Activated T-helper 1 cell treated with anti-CD3 and anti-CD28 coated beads, Interleukin-12 subunit alpha, Interleukin-12 subunit beta, Interleukin-2, Interleukin-4 antibody, amounts not matched to agents 30 ng/mL and 10 ng/mL and 1 ng/mL, durations not matched to agents 14 hours and 24 hours and 36 hours (primary cell): Measurements from ENCODE around the gene SSR2. TPM values are rescaled to one million over a fixed set of nuclear protein-coding genes. Genes with fewer than 3 reads are reported as not detected.

ENCODE experiments used
- DNase-seq: peaks from one replicate; pipeline ENCODE4 v3.0.0; 2021; ENCODE audit warnings: low spot score
- H3K27ac Mint-ChIP-seq: one replicate; pipeline ENCODE4 v1.8.0; 2021; ENCODE audit warnings: mild to moderate bottlenecking, mixed read lengths
- H3K27me3 Mint-ChIP-seq: one replicate; pipeline ENCODE4 v1.8.0; 2022; ENCODE audit warnings: mild to moderate bottlenecking, moderate library complexity, mixed read lengths; ENCODE audit not compliant: insufficient read depth
- H3K36me3 Mint-ChIP-seq: one replicate; pipeline ENCODE4 v1.8.0; 2021; ENCODE audit warnings: low read depth, mixed read lengths
- H3K4me1 Mint-ChIP-seq: one replicate; pipeline ENCODE4 v1.8.0; 2021; ENCODE audit warnings: low read depth, mixed read lengths
- H3K4me3 Mint-ChIP-seq: one replicate; pipeline ENCODE4 v1.8.0; 2021; ENCODE audit warnings: mild to moderate bottlenecking, moderate library complexity, mixed read lengths
- H3K9me3 Mint-ChIP-seq: one replicate; pipeline ENCODE4 v1.8.0; 2021; ENCODE audit warnings: mixed read lengths
- intact Hi-C: fragments of 100-400 bp; cut with micrococcal nuclease; formaldehyde crosslinking; loops from one replicate; pipeline ENCODE4 v1.15.1; 2024
- total RNA-seq: library from RNA; stranded (reverse); gene quantifications from 2 replicates; pipeline ENCODE4 v1.2.3, GENCODE V29; 2022

The SSR2 gene
- total RNA-seq, 1 donor from 2014 or later = 195 TPM

GRCh38 chr1:155982106-155982505 lies 38.6 kb downstream of the SSR2 start:
- Mint-ChIP-seq H3K4me1 (peaks cover 44% of the 10 kb centered on the region), H3K4me3 (peak overlapping the region; percentile 49), H3K36me3 (peaks cover 13% of the 10 kb centered on the region), H3K27ac (peak overlapping the region; percentile 74), H3K9me3 (no peaks in the 10 kb centered on the region), H3K27me3 (no peaks in the 10 kb centered on the region)
- intact Hi-C loops = no loop called here
- no peak for DNase-seq

- H3K27me3 Mint-ChIP-seq = no peaks in the 10 kb centered on the region
- H3K4me3 Mint-ChIP-seq = peak overlapping the region; percentile 92
- peaks cover 50% of the 10 kb centered on the region for H3K4me1 Mint-ChIP-seq
- peak overlapping the region; percentile 95 for H3K27ac Mint-ChIP-seq
- H3K36me3 Mint-ChIP-seq = peaks cover 17% of the 10 kb centered on the region
- no peaks in the 10 kb centered on the region for H3K9me3 Mint-ChIP-seq
- DNase-seq = peak; percentile 19
- intact Hi-C loops = no loop called here
Measured at GRCh38 chr1:155981266-155982088, 39.3 kb downstream of the SSR2 start.

- peak overlapping the region; percentile 92 for H3K4me3 Mint-ChIP-seq
- H3K36me3 Mint-ChIP-seq = peaks cover 31% of the 10 kb centered on the region
- intact Hi-C loops = loop anchor here (1.0 to 10.0 kb wide), 4 partner anchors 68 to 657 kb away; partner anchors contain the start of genes RIT1 and RUSC1
- peaks cover 67% of the 10 kb centered on the region for H3K4me1 Mint-ChIP-seq
- H3K27me3 Mint-ChIP-seq = no peaks in the 10 kb centered on the region
- no peak for DNase-seq
- peak overlapping the region; percentile 95 for H3K27ac Mint-ChIP-seq
- H3K9me3 Mint-ChIP-seq = no peaks in the 10 kb centered on the region
Measured at GRCh38 chr1:155979597-155980343, 41.0 kb downstream of the SSR2 start.

GRCh38 chr1:155978973-155979429 lies 41.8 kb downstream of the SSR2 start:
- Mint-ChIP-seq H3K27ac (peak overlapping the region; percentile 95), H3K27me3 (no peaks in the 10 kb centered on the region), H3K4me1 (peaks cover 75% of the 10 kb centered on the region), H3K4me3 (peak overlapping the region; percentile 92), H3K36me3 (peaks cover 37% of the 10 kb centered on the region), H3K9me3 (no peaks in the 10 kb centered on the region)
- intact Hi-C loops = loop anchor here (1.0 to 10.0 kb wide), 8 partner anchors 41 to 657 kb away; partner anchors contain the start of genes KHDC4, LAMTOR2, RIT1 and RUSC1
- peak; percentile 5 for DNase-seq

- H3K9me3 Mint-ChIP-seq = no peaks in the 10 kb centered on the region
- peak within 1 kb of the TSS; percentile 92 for H3K4me3 Mint-ChIP-seq
- peaks cover 78% of the 10 kb centered on the region for H3K4me1 Mint-ChIP-seq
- H3K36me3 Mint-ChIP-seq = peaks cover 37% of the 10 kb centered on the region
- intact Hi-C loops = loop anchor here (1.0 to 10.0 kb wide), 7 partner anchors 42 to 656 kb away; partner anchors contain the start of genes KHDC4, LAMTOR2, RUSC1 and SSR2
- H3K27ac Mint-ChIP-seq = peak within 1 kb of the TSS; percentile 95
- H3K27me3 Mint-ChIP-seq = no peaks in the 10 kb centered on the region
- peak; percentile 71 for DNase-seq
Measured at GRCh38 chr1:155978325-155978972, 42.3 kb downstream of the SSR2 start, which contains the start of gene ARHGEF2. Gene ARHGEF2 (minus strand): TSS chr1:155978547. CDS start chr1:155978427, 120 bp downstream.

GRCh38 chr1:155977690-155978324 lies 42.9 kb downstream of the SSR2 start:
- intact Hi-C loops = loop anchor here (1.0 to 10.0 kb wide), 8 partner anchors 11 to 656 kb away; partner anchors contain the start of genes KHDC4, LAMTOR2, RUSC1 and SSR2
- H3K36me3 Mint-ChIP-seq = peaks cover 39% of the 10 kb centered on the region
- H3K27ac Mint-ChIP-seq = peak overlapping the region; percentile 95
- H3K4me1 Mint-ChIP-seq = peaks cover 80% of the 10 kb centered on the region
- peak; percentile 32 for DNase-seq
- H3K4me3 Mint-ChIP-seq = peak overlapping the region; percentile 92
- no peaks in the 10 kb centered on the region for H3K9me3 Mint-ChIP-seq
- H3K27me3 Mint-ChIP-seq = no peaks in the 10 kb centered on the region

GRCh38 chr1:155976913-155977689 lies 43.6 kb downstream of the SSR2 start:
- Mint-ChIP-seq H3K36me3 (peaks cover 42% of the 10 kb centered on the region), H3K27ac (peak overlapping the region; percentile 95), H3K27me3 (no peaks in the 10 kb centered on the region), H3K4me1 (peaks cover 80% of the 10 kb centered on the region), H3K4me3 (peak overlapping the region; percentile 92), H3K9me3 (no peaks in the 10 kb centered on the region)
- intact Hi-C loops = loop anchor here (1.0 to 10.0 kb wide), 5 partner anchors 9 to 655 kb away; partner anchors contain the start of gene RUSC1
- DNase-seq = peak; percentile 11

GRCh38 chr1:155976062-155976912 lies 44.5 kb downstream of the SSR2 start:
- Mint-ChIP-seq H3K9me3 (no peaks in the 10 kb centered on the region), H3K27ac (peak overlapping the region; percentile 95), H3K4me3 (peak overlapping the region; percentile 92), H3K27me3 (no peaks in the 10 kb centered on the region), H3K36me3 (peaks cover 38% of the 10 kb centered on the region), H3K4me1 (peaks cover 80% of the 10 kb centered on the region)
- DNase-seq = peak; percentile 33
- intact Hi-C loops = loop anchor here (1.0 to 10.0 kb wide), 4 partner anchors 8 to 654 kb away; partner anchors contain the start of gene RUSC1

- DNase-seq = no peak
- peaks cover 40% of the 10 kb centered on the region for H3K36me3 Mint-ChIP-seq
- H3K27me3 Mint-ChIP-seq = no peaks in the 10 kb centered on the region
- H3K27ac Mint-ChIP-seq = peak overlapping the region; percentile 95
- H3K4me3 Mint-ChIP-seq = peak overlapping the region; percentile 92
- no peaks in the 10 kb centered on the region for H3K9me3 Mint-ChIP-seq
- intact Hi-C loops = loop anchor here (1.0 to 10.0 kb wide), 4 partner anchors 7 to 653 kb away; partner anchors contain the start of gene RUSC1
- peaks cover 80% of the 10 kb centered on the region for H3K4me1 Mint-ChIP-seq
Measured at GRCh38 chr1:155975375-155976061, 45.2 kb downstream of the SSR2 start.
